UCSD-AML1 (cell line): ENCODE results near the gene GLRA1.

ENCODE experiments used
- DNase-seq: peaks from one replicate; lab custom pipeline; 2025; ENCODE audit not compliant: unreplicated experiment; lab: John Stamatoyannopoulos, UW

GLRA1 gene

GRCh38 chr5:151775025-151775606, 149.5 kb downstream of the GLRA1 start:
- DNase-seq, result no peak

- DNase-seq, result no peak
Observed at GRCh38 chr5:151773951-151774350, 150.7 kb downstream of the GLRA1 start.

GRCh38 chr5:151772846-151773561, 151.6 kb downstream of the GLRA1 start:
- DNase-seq, result no peak
